Mesothelial cell of epicardium (in vitro differentiated cells): ENCODE data around the gene FRMD4A. TPM values are rescaled to one million over a fixed set of nuclear protein-coding genes. Genes with fewer than 3 reads are reported as not detected.

Source experiments
- DNase-seq, 2 experiments: peaks; one replicate each; pipeline ENCODE4 v3.0.0; 2021; ENCODE audit warnings: low spot score in 2 of 2; ENCODE audit not compliant: unreplicated experiment in 2 of 2
- H3K27ac Mint-ChIP-seq: 2 replicates; pipeline ENCODE4 v1.8.0; 2021; ENCODE audit warnings: mixed read lengths
- H3K27me3 Mint-ChIP-seq: 2 replicates; pipeline ENCODE4 v1.8.0; 2021; ENCODE audit warnings: low read depth, mixed read lengths
- H3K36me3 Mint-ChIP-seq: 2 replicates; pipeline ENCODE4 v1.8.0; 2021; ENCODE audit warnings: mixed read lengths
- H3K4me1 Mint-ChIP-seq: 2 replicates; pipeline ENCODE4 v1.8.0; 2021; ENCODE audit warnings: mixed read lengths
- H3K4me3 Mint-ChIP-seq: 2 replicates; pipeline ENCODE4 v1.8.0; 2021; ENCODE audit warnings: mild to moderate bottlenecking, moderate library complexity, mixed read lengths
- H3K9me3 Mint-ChIP-seq: 2 replicates; pipeline ENCODE4 v1.8.0; 2021; ENCODE audit warnings: mixed read lengths
- total RNA-seq: library from RNA; stranded (reverse); gene quantifications from 3 replicates; pipeline ENCODE4 v1.2.1, GENCODE V29; 2021
- TF ChIP-seq, protein P1 (sequence below): fragments of 200-600 bp; sonication (generic); IDR thresholded peaks from one replicate; pipeline ENCODE4 v1.5.0; 2021; ENCODE audit warnings: antibody characterized with exemption; ENCODE audit not compliant: unreplicated experiment

Gene FRMD4A
- total RNA-seq, 1 donor from 2014 or later = 45.0 TPM

- DNase-seq = no peak
- Mint-ChIP-seq H3K36me3 (no peaks in the 10 kb centered on the region), H3K4me3 (no peak overlapping the region), H3K27ac (no peak overlapping the region), H3K9me3 (no peaks in the 10 kb centered on the region), H3K4me1 (no peaks in the 10 kb centered on the region), H3K27me3 (peaks cover 11% of the 10 kb centered on the region)
- TF ChIP-seq, protein P1, sequence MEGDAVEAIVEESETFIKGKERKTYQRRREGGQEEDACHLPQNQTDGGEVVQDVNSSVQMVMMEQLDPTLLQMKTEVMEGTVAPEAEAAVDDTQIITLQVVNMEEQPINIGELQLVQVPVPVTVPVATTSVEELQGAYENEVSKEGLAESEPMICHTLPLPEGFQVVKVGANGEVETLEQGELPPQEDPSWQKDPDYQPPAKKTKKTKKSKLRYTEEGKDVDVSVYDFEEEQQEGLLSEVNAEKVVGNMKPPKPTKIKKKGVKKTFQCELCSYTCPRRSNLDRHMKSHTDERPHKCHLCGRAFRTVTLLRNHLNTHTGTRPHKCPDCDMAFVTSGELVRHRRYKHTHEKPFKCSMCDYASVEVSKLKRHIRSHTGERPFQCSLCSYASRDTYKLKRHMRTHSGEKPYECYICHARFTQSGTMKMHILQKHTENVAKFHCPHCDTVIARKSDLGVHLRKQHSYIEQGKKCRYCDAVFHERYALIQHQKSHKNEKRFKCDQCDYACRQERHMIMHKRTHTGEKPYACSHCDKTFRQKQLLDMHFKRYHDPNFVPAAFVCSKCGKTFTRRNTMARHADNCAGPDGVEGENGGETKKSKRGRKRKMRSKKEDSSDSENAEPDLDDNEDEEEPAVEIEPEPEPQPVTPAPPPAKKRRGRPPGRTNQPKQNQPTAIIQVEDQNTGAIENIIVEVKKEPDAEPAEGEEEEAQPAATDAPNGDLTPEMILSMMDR = no peak
Observed at GRCh38 chr10:14306190-14306589, 24.5 kb downstream of the FRMD4A start.

DNA sequence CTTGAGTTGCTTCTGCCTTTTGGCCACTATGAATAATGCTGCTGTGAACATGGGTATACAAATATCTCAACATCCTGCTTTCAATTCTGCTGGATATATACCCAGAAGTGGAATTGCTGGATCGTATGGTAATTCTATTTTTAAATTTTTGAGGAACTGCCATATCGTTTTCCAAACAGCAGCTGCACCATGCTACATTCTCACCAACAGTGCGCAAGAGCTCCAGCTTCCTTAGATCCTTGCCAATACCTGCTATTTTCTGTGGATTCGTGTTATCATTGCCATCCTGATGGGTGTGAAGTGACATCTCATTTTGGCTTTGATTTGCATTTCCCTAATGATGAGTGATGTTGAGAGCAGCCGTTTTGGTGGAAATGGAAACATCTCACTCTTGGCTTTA lies 26.7 kb downstream of the FRMD4A start:
- Mint-ChIP-seq H3K9me3 (no peaks in the 10 kb centered on the region), H3K27ac (no peak overlapping the region), H3K36me3 (no peaks in the 10 kb centered on the region), H3K4me1 (no peaks in the 10 kb centered on the region), H3K4me3 (no peak overlapping the region), H3K27me3 (peaks cover 8% of the 10 kb centered on the region)
- TF ChIP-seq, protein P1 = no peak
- DNase-seq = no peak

- H3K27me3 Mint-ChIP-seq = peaks cover 5% of the 10 kb centered on the region
- DNase-seq = no peak
- no peak overlapping the region for H3K4me3 Mint-ChIP-seq
- TF ChIP-seq, protein P1 = no peak
- H3K36me3 Mint-ChIP-seq = no peaks in the 10 kb centered on the region
- no peaks in the 10 kb centered on the region for H3K9me3 Mint-ChIP-seq
- H3K27ac Mint-ChIP-seq = no peak overlapping the region
- peaks cover 3% of the 10 kb centered on the region for H3K4me1 Mint-ChIP-seq
Observed at GRCh38 chr10:14302035-14302434, 28.7 kb downstream of the FRMD4A start.

GRCh38 chr10:14299556-14299955 lies 31.2 kb downstream of the FRMD4A start:
- DNase-seq = no peak
- Mint-ChIP-seq H3K27me3 (peaks cover 5% of the 10 kb centered on the region), H3K4me1 (peaks cover 16% of the 10 kb centered on the region), H3K9me3 (no peaks in the 10 kb centered on the region), H3K27ac (no peak overlapping the region), H3K4me3 (no peak overlapping the region), H3K36me3 (no peaks in the 10 kb centered on the region)
- TF ChIP-seq, protein P1 = no peak

- TF ChIP-seq, protein P1 = no peak
Observed at GRCh38 chr10:14296065-14296709, 34.5 kb downstream of the FRMD4A start.

More at GRCh38 chr10:14296065-14296709, 34.5 kb downstream of the FRMD4A start:
- Mint-ChIP-seq H3K4me1 (peaks cover 16% of the 10 kb centered on the region), H3K27ac (no peak overlapping the region), H3K27me3 (no peaks in the 10 kb centered on the region), H3K4me3 (no peak overlapping the region), H3K9me3 (peaks cover 17% of the 10 kb centered on the region), H3K36me3 (peaks cover under 1% of the 10 kb centered on the region)
- no peak for DNase-seq
